ENCODE results near the gene PPP1R2C.

Gene PPP1R2C

GRCh38 chrX:42778096-42778495 lies at the start of gene PPP1R2C:
Gene PPP1R2C, minus strand, starts transcription at chrX:42778163. Its CDS starts 84 bp downstream, at chrX:42778079.
- TF ChIP-seq ISL1 (CRISPR knock-in tag; IDR thresholded peaks at IDR 0.05): no peak
- TF ChIP-seq, protein P1, sequence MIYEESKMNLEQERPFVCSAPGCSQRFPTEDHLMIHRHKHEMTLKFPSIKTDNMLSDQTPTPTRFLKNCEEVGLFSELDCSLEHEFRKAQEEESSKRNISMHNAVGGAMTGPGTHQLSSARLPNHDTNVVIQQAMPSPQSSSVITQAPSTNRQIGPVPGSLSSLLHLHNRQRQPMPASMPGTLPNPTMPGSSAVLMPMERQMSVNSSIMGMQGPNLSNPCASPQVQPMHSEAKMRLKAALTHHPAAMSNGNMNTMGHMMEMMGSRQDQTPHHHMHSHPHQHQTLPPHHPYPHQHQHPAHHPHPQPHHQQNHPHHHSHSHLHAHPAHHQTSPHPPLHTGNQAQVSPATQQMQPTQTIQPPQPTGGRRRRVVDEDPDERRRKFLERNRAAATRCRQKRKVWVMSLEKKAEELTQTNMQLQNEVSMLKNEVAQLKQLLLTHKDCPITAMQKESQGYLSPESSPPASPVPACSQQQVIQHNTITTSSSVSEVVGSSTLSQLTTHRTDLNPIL (CRISPR knock-in tag; IDR thresholded peaks at IDR 0.05; ENCODE audit: low read depth): no peak
- TF ChIP-seq POU6F1 (CRISPR knock-in tag; IDR thresholded peaks at IDR 0.05; ENCODE audit: borderline replicate concordance, low read depth): no peak
- TF ChIP-seq RARB (CRISPR knock-in tag; IDR thresholded peaks at IDR 0.05): no peak
- no peak for TF ChIP-seq OSR1 (CRISPR knock-in tag; IDR thresholded peaks at IDR 0.05)
- no peak for TF ChIP-seq GLIS3 (CRISPR knock-in tag; IDR thresholded peaks at IDR 0.05)
- no peak for TF ChIP-seq BACH2 (CRISPR knock-in tag; IDR thresholded peaks at IDR 0.05; ENCODE audit: borderline replicate concordance)
- no peak for TF ChIP-seq ARNTL (CRISPR knock-in tag; IDR thresholded peaks at IDR 0.05; ENCODE audit: borderline replicate concordance, low read depth)
- no peak for TF ChIP-seq ZNF565 (CRISPR knock-in tag; conservative IDR thresholded peaks at IDR 0.05; ENCODE audit: low read depth)
- no peak for ATAC-seq

DNA sequence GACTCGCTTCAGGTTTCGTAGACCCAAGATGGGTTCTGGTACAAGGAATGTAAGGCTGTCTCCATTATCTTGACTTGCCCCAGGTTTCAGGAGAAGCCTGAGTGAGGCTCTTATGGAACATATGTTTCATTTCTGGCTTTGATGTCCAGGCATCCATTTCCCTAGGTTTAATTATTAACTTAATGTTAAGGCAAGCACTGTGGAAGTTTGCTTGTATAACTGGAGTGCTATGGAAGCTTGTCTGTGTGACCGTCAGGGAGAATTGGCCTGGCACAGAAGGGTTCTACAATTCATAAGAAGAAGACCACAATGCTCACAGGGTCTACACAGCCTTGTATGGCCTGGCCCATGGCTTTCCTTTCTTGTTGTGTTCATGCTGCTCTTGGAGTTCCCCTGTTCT lies 47.2 kb upstream of the PPP1R2C start:
- TF ChIP-seq, protein P1 (CRISPR knock-in tag; IDR thresholded peaks at IDR 0.05; ENCODE audit: low read depth): no peak
- TF ChIP-seq POU6F1 (CRISPR knock-in tag; IDR thresholded peaks at IDR 0.05; ENCODE audit: borderline replicate concordance, low read depth) (no peak), CSDC2 (CRISPR knock-in tag; IDR thresholded peaks at IDR 0.05) (no peak), GLIS3 (CRISPR knock-in tag; IDR thresholded peaks at IDR 0.05) (no peak), ZFP30 (CRISPR knock-in tag; IDR thresholded peaks at IDR 0.05) (no peak), OSR1 (CRISPR knock-in tag; IDR thresholded peaks at IDR 0.05) (no peak), SNAI2 (CRISPR knock-in tag; IDR thresholded peaks at IDR 0.05) (no peak), CSRNP3 (CRISPR knock-in tag; IDR thresholded peaks at IDR 0.05) (no peak), ZC3H10 (CRISPR knock-in tag; IDR thresholded peaks at IDR 0.05) (no peak), ZNF8 (CRISPR knock-in tag; IDR thresholded peaks at IDR 0.05) (no peak), ESRRG (CRISPR knock-in tag; IDR thresholded peaks at IDR 0.05) (no peak), ARNTL (CRISPR knock-in tag; IDR thresholded peaks at IDR 0.05; ENCODE audit: borderline replicate concordance, low read depth) (no peak), TOX (CRISPR knock-in tag; IDR thresholded peaks at IDR 0.05; ENCODE audit: borderline replicate concordance) (no peak), BACH2 (CRISPR knock-in tag; IDR thresholded peaks at IDR 0.05; ENCODE audit: borderline replicate concordance) (no peak), RARB (CRISPR knock-in tag; IDR thresholded peaks at IDR 0.05) (no peak), ZFP3 (CRISPR knock-in tag; IDR thresholded peaks at IDR 0.05) (no peak)
- TF ChIP-seq, protein P2, sequence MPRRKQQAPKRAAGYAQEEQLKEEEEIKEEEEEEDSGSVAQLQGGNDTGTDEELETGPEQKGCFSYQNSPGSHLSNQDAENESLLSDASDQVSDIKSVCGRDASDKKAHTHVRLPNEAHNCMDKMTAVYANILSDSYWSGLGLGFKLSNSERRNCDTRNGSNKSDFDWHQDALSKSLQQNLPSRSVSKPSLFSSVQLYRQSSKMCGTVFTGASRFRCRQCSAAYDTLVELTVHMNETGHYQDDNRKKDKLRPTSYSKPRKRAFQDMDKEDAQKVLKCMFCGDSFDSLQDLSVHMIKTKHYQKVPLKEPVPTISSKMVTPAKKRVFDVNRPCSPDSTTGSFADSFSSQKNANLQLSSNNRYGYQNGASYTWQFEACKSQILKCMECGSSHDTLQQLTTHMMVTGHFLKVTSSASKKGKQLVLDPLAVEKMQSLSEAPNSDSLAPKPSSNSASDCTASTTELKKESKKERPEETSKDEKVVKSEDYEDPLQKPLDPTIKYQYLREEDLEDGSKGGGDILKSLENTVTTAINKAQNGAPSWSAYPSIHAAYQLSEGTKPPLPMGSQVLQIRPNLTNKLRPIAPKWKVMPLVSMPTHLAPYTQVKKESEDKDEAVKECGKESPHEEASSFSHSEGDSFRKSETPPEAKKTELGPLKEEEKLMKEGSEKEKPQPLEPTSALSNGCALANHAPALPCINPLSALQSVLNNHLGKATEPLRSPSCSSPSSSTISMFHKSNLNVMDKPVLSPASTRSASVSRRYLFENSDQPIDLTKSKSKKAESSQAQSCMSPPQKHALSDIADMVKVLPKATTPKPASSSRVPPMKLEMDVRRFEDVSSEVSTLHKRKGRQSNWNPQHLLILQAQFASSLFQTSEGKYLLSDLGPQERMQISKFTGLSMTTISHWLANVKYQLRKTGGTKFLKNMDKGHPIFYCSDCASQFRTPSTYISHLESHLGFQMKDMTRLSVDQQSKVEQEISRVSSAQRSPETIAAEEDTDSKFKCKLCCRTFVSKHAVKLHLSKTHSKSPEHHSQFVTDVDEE (CRISPR knock-in tag; IDR thresholded peaks at IDR 0.05): no peak
- no peak for ATAC-seq

GRCh38 chrX:42824541-42824940 lies 46.6 kb upstream of the PPP1R2C start:
- no peak for ATAC-seq
- TF ChIP-seq TOX (CRISPR knock-in tag; IDR thresholded peaks at IDR 0.05; ENCODE audit: borderline replicate concordance): no peak
- no peak for TF ChIP-seq CSDC2 (CRISPR knock-in tag; IDR thresholded peaks at IDR 0.05)
- TF ChIP-seq, protein P1 (CRISPR knock-in tag; IDR thresholded peaks at IDR 0.05; ENCODE audit: low read depth): no peak
- TF ChIP-seq ZC3H10 (CRISPR knock-in tag; IDR thresholded peaks at IDR 0.05): no peak
- TF ChIP-seq, protein P2 (CRISPR knock-in tag; IDR thresholded peaks at IDR 0.05): no peak
- TF ChIP-seq ARNTL (CRISPR knock-in tag; IDR thresholded peaks at IDR 0.05; ENCODE audit: borderline replicate concordance, low read depth): no peak
- no peak for TF ChIP-seq POU6F1 (CRISPR knock-in tag; IDR thresholded peaks at IDR 0.05; ENCODE audit: borderline replicate concordance, low read depth)
- TF ChIP-seq ZFP3 (CRISPR knock-in tag; IDR thresholded peaks at IDR 0.05): no peak
- no peak for TF ChIP-seq GLIS3 (CRISPR knock-in tag; IDR thresholded peaks at IDR 0.05)
- TF ChIP-seq RARB (CRISPR knock-in tag; IDR thresholded peaks at IDR 0.05): no peak
